Hindlimb muscle (tissue), 1 donor: ENCODE measurements around the gene MTMR2. TPM values are rescaled to one million over a fixed set of nuclear protein-coding genes. Genes with fewer than 3 reads are reported as not detected.
"Not testable (repeated sequence)": the region's sequence is repeated elsewhere in the genome, so short reads cannot be mapped to it uniquely, and the experiment has no call there.

Source experiments
- DNase-seq: peaks from one replicate; pipeline ENCODE4 v3.0.0-alpha.2; 2013
- polyA plus RNA-seq: library from polyadenylated mRNA; unstranded; fragments of 120-200 nt; gene quantifications from one replicate; pipeline ENCODE4 v1.2.1, GENCODE V29; 2013; ENCODE audit not compliant: insufficient read length

The MTMR2 gene
- polyA plus RNA-seq, 1 donor, result 23.6 TPM

DNA sequence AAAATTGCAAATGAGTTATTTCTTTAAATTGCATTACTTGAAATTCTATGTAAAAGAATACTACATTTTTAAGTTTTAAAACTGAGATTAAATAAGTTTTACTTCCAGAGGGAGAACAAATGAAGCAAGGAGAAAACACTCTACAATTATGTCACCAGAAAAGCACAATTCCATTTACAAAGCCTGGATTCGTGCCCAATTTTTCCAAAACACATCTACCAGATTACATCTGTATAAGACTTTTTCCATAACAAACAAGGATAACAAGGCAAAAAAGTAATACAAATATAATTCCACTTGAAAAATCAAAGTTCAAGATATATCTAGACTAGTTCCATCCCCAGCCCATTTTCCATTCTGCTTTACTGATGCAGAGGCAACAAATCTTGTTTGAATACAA, 40.5 kb downstream of the MTMR2 start:
- peak; percentile 11 for DNase-seq

- no peak for DNase-seq
Observed at GRCh38 chr11:95877291-95877690, 46.6 kb downstream of the MTMR2 start.

DNA sequence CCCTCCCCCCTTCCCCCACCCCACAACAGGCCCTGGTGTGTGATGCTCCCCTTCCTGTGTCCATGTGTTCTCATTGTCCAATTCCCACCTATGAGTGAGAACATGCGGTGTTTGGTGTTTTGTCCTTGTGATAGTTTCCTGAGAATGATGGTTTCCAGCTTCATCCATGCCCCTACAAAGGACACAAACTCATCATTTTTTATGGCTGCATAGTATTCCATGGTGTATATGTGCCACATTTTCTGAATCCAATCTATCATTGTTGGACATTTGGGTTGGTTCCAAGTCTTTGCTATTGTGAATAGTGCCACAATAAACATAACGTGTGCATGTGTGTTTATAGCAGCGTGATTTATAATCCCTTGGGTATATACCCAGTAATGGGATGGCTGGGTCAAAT, 53.0 kb downstream of the MTMR2 start:
- not testable (repeated sequence) for DNase-seq

DNA sequence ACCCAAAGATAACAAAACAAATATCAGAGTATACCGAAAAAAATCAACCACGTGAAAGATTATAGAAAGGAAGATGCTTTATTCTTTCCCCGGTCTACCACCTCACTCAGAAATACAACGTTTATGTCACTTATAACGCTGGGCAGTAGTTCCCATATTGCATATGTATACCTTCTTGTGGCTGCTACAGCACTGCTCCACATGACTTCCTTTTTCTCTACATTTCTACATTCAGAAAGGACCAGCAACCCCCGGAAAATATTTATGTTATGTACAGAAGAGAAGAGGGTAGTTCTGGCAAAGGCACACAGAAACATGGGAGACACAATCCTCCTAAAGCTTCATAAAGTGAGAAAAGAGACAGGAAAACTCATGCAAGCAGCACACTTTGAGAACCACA, 56.8 kb downstream of the MTMR2 start:
- DNase-seq, result no peak

DNA sequence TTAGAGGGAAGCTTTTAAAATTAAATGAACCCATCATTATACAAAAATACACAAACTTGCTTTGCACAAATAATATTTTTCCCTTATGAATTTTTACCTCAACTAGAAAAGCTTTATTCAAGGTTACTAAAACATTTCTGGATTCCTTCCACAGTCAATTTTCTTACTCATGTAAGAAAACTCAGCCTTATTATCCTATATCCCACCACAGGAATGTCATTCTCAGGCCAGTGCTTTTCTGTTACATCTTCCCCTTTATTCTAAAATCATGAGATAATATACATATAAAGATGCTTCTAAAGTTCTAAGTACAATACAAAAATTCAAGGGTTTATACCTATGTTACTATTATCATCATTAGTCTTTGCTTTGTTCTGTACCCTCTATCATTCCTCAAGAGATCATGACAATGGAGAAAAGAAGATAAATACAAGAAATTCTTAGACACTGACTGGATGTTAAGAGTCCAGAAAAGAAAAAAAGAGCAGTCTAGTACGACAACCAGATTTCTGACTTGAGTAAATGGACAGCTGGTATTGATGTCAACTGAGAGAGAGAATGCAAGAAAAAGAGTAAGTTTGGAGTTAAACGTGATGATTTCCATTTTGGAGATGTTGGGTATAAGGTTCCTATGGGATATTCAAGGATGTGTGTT, 60.3 kb downstream of the MTMR2 start:
- DNase-seq, result no peak

GRCh38 chr11:95860024-95860423, 63.9 kb downstream of the MTMR2 start:
- not testable (repeated sequence) for DNase-seq

DNA sequence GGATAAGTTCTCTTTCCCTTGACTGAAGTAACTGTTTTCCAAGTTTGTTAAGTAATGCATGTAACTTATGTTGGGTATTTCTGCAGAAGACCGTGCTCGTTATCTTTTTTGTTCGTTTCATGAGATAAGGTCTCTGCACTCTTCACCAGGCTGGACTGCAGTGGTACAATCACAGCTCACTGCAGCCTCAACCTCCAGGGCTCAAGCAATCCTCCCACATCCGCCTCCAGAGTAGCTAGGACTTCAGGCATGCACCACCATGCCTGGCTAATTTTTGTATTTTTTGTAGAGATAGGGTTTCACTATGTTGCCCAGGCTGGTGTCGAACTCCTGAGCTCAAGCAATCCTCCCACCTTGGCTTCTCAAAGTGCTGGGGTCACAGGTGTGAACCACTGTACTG, 69.5 kb downstream of the MTMR2 start:
- DNase-seq, result not testable (repeated sequence)

DNA sequence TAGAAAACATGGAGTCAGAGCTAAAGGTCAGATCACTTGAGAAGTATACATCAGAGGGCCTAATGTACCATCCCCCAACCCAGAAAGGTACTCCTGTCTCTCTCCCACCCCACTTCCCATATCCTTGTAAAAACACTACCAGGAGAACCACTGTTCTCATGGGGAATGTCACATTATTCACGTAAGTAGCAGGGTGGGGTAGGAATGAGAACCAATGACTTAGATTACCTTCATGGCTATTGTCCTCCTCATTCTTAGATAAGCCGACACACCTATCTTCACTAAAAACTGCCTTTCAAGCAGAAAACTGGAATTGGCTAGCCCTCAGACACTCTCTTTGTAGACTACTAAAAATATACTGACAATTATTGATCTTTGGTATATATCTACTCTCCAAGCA, 70.0 kb downstream of the MTMR2 start:
- no peak for DNase-seq

- no peak for DNase-seq
Observed at GRCh38 chr11:95853138-95853537, 70.8 kb downstream of the MTMR2 start.

DNA sequence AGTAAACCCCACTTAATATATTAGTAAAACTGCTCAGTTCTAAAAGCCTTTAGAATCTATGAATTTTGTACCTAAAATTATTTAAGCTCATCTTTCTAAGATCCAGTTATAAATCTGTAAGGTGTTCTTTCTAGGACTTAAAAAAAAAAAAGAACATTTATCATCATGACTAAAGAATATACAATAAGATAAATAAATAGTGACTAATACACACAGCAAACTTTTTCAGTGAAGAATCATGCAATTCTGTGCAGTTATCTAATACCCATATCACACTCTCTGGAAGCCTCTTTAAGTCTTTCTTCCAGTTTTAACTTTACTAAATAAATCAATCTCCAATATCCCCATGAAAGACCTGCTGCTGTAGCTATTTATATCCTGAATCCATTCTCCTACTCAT, 73.8 kb downstream of the MTMR2 start:
- no peak for DNase-seq

GRCh38 chr11:95849087-95849825, 74.7 kb downstream of the MTMR2 start:
- peak; percentile 34 for DNase-seq

GRCh38 chr11:95845167-95845566, 78.7 kb downstream of the MTMR2 start:
- DNase-seq, result no peak

- peak; percentile 45 for DNase-seq
Observed at GRCh38 chr11:95835768-95836488, 88.0 kb downstream of the MTMR2 start.

DNA sequence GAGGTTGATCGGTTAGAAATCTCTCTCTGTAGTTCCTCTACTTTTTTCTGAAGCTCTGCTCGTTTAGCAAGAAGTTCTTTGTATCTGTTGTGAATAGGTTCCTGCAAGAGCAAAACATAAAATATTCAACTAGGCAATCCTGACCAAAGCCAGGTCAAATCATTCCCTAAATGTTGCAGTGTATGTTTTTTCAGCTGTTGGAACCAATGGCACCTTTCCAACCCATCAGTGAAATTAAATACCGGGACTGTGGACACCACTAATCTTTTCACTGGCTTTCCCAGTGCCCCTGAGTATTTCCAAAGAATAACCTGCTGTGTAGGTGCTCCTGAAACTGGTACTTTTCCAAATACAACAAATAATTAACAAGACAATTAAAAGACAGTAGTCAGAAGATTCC, 88.6 kb downstream of the MTMR2 start:
- no peak for DNase-seq

DNA sequence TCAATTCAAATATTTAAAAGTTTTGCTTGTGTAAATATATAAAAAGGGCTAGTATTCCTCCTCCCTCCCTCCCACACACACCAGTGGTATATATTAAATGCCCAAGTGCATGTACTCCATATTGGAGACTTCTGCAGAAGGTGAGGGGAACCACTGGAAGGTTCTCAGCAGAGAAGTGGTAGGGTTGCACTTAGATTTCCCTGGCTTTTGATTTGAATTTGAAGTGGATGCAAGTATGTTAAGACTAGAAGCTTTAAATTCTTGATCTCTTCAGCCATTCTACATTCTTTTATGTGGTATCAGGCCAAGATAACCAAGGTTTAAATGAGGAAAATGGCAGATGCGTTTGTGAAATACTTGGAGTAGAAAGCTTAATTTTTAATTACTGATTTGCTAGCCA, 90.5 kb downstream of the MTMR2 start:
- no peak for DNase-seq

DNA sequence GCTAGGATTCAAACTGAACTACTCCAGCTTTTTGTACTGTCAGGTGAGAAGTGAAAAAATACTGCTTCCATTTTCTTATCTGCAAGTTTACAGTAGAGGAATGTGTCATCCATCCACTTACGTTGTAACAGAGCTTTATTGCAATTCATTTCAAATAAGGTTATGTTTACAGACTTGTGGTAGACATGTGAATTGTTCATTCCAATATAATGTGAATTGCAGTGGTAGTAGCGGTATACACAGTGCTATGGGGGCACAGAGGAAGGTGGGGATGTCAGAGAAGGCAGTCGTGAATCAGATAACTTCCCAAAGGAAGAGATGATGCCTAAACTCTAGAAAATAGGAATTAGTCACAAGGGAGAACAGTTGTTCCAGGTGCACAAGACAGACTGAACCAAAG, 91.1 kb downstream of the MTMR2 start:
- no peak for DNase-seq

DNA sequence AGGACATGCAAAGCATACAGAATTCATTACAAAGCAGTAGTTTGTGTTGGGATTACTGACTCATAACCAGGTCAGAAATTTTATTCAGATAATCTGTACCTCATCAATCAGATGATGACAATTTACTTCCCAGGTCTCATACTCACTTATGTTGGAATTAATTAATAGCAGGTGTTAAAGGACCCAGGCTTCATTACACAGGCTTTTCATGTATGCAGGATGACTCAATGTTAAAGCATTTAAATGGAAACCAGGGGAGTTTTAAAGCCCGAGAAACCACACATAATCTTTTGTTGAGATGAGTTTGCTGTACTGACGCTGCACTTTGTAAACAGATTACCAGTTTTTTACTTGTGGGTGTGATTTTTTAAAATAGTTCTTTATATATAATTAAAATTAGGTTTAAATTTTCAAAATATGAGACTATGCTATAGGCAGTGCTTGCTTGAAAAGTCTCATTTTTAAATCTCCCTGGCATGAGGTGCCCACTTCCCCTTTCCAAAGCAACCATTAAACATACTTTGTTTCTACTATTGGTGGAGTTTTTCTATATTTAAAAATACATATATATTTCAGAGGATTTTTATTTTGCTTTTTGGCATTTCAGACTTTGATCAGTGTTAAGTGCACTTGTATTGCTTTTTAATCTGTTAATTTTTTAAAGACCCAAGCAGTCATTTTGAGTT, 92.6 kb downstream of the MTMR2 start:
- DNase-seq, result no peak

DNA sequence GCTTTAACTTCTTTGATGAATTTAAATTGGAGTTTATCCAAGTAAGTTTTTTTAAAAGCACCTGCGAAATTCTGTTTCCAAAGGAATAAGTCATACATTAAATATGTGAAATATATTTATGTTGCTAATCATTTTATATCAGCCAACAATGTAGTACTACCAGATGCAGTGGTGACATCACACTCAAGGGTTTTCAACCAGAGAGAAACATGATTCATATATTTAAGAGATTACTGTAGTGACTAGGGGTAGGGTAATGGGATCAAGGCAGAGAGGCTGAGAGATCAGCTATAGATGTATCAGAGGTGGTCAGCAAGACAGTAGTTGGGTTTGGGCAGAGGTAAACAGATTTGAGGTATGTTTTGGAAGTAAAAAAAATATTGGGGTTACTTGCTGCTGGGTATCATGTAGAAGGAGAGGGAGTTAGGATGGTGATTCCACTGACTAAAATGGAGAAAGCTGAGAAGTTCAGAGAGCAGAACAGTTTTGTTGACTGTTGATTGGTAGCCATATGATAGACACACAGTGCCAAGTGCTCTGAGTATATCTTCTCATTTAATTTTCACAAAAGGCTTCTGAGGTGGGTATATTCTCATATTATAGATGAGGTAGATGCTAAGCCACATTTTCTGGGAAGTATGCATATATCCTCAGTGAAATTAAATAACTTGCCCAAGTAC, 94.2 kb downstream of the MTMR2 start:
- no peak for DNase-seq

- DNase-seq, result no peak
Observed at GRCh38 chr11:95827696-95828095, 96.2 kb downstream of the MTMR2 start.

- DNase-seq, result no peak
Observed at GRCh38 chr11:95821640-95822039, 102.3 kb downstream of the MTMR2 start.

DNA sequence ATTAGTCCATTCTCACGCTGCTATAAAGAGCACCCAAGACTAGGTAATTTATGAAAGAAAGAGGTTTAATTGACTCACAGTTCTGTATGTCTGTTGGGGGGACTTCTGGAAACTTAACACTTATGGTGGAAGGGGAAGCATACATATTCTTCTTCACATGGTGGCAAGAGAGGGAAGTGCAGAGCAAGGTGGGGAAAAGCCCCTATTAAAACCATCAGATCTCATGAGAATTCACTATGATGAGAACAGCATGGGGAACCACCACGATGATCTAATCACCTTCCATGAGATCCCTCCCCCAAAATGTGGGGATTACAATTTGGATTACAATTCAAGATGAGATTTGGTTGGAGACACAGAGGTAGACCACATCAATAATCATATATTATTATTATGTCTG, 107.9 kb downstream of the MTMR2 start:
- DNase-seq, result no peak

GRCh38 chr11:95811052-95811451, 112.9 kb downstream of the MTMR2 start:
- DNase-seq, result not testable (repeated sequence)

DNA sequence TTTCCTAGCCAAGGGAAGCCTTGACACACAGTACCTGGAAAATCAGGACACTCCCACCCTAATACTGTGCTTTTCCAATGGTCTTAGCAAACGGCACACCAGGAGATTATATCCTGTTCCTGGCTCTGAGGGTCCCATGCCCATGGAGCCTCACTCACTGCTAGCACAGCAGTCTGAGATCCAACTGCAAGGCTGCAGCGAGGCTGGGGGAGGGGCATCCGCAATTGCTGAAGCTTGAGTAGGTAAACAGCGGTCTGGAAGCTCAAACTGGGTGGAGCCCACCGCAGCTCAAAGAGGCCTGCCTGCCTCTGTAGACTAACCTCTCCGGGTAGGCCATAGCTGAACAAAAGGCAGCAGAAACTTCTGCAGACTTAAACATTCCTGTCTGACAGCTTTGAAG, 117.4 kb downstream of the MTMR2 start:
- DNase-seq, result not testable (repeated sequence)
